Gastrocnemius medialis (tissue), 4 donors: ENCODE results near the gene RABGAP1L. TPM values are rescaled to one million over a fixed set of nuclear protein-coding genes. Genes with fewer than 3 reads are reported as not detected.

ENCODE experiments used
- ATAC-seq, 2 donors: fragments of 150-250 bp; one replicate each; pipeline ENCODE4 v1.9.1; 2016
- DNase-seq, 2 donors: peaks; one replicate each; pipeline ENCODE4 v3.0.0-alpha.2; 2019
- H3K27ac ChIP-seq, 4 donors: fragments of 200-600 bp; sonication (generic); 1 replicate in 1 of 4; 2 replicates in 3 of 4; pipeline ENCODE4 v1.5.1; 2016 to 2018; ENCODE audit warnings: mild to moderate bottlenecking in 2 of 4, moderate library complexity in 1 of 4
- H3K27me3 ChIP-seq, 3 donors: fragments of 200-600 bp; sonication (generic) in 2 of 3; 1 replicate in 1 of 3; 2 replicates in 2 of 3; pipeline versions ENCODE4 v1.5.1 to v1.6.0; 2016 to 2019; ENCODE audit warnings: mild to moderate bottlenecking in 1 of 3, moderate library complexity in 1 of 3
- H3K36me3 ChIP-seq, 2 donors: fragments of 200-600 bp; sonication (generic) in 1 of 2; one replicate each; pipeline ENCODE4 v1.5.1; 2017 to 2018
- H3K4me1 ChIP-seq, 2 donors: fragments of 200-600 bp; sonication (generic) in 1 of 2; one replicate each; pipeline ENCODE4 v1.5.1; 2016 to 2017; ENCODE audit warnings: mild to moderate bottlenecking in 2 of 2
- H3K4me3 ChIP-seq, 4 donors: fragments of 200-600 bp; sonication (generic) in 3 of 4; 1 replicate in 1 of 4; 2 replicates in 3 of 4; pipeline ENCODE4 v1.5.1; 2016 to 2019; ENCODE audit warnings: mild to moderate bottlenecking in 2 of 4
- H3K9me3 ChIP-seq, 3 donors: fragments of 200-600 bp; sonication (generic) in 2 of 3; 1 replicate in 1 of 3; 2 replicates in 2 of 3; pipeline ENCODE4 v1.5.1; 2016 to 2019
- CTCF ChIP-seq, 5 experiments: fragments of 450-650 bp in 3 of 5; fragments of 200-600 bp in 2 of 5; sonication (generic) in 2 of 5; IDR thresholded peaks in 4 of 5; conservative IDR thresholded peaks in 1 of 5; 1 replicate in 4 of 5; 2 replicates in 1 of 5; pipeline ENCODE4 v1.5.1; 2016 to 2019; ENCODE audit warnings: antibody characterized with exemption in 5 of 5, mild to moderate bottlenecking in 3 of 5, moderate library complexity in 3 of 5
- POLR2A ChIP-seq, 2 donors: fragments of 450-650 bp; IDR thresholded peaks; one replicate each; pipeline ENCODE4 v1.6.1; 2017; ENCODE audit warnings: antibody characterized with exemption in 2 of 2, mild to moderate bottlenecking in 2 of 2, moderate library complexity in 2 of 2
- in situ Hi-C, 4 donors: fragments of 200-750 bp; cut with MboI; loops; one replicate each; pipeline versions ENCODE4 v1.15.0 to v1.8.0; 2017; ENCODE audit warnings: low sequenced_read_pairs in 4 of 4
- intact Hi-C: fragments of 100-400 bp; cut with DNase I; formaldehyde crosslinking; loops from one replicate; pipeline ENCODE4 v1.15.1; 2023; ENCODE audit warnings: low total_unique reads
- total RNA-seq, 4 donors: library from RNA; depleted of rRNA; stranded (reverse); fragments of >200 nt; gene quantifications; one replicate each; pipeline versions ENCODE4 v1.1.0 to v1.2.3, GENCODE V29; 2016

The RABGAP1L gene
- total RNA-seq, 4 donors from 2014 or later: 8.8 to 22.2 (median 14.9) TPM

- TF ChIP-seq POLR2A (IDR thresholded peaks at IDR 0.05) (no peak), CTCF (IDR thresholded peaks at IDR 0.05 in 4 of 5, conservative IDR thresholded peaks at IDR 0.05 in 1 of 5) (no peak)
- no peaks in the 10 kb centered on the region for H3K36me3 ChIP-seq
- H3K27ac ChIP-seq: no peak overlapping the region
- DNase-seq (no peak), ATAC-seq (no peak)
- no peaks in the 10 kb centered on the region for H3K9me3 ChIP-seq
- H3K4me1 ChIP-seq: no peaks in the 10 kb centered on the region
- intact Hi-C loops: no loop called here
- H3K27me3 ChIP-seq: no peaks in the 10 kb centered on the region
- H3K4me3 ChIP-seq: no peak overlapping the region
- in situ Hi-C loops: no loop called here
These were observed 752.9 kb downstream of the RABGAP1L start for GRCh38 chr1:174912264-174912663.

- Histone ChIP-seq H3K4me3 (no peak overlapping the region), H3K27me3 (no peaks in the 10 kb centered on the region), H3K27ac (no peak overlapping the region), H3K9me3 (no peaks in the 10 kb centered on the region), H3K36me3 (no peaks in the 10 kb centered on the region), H3K4me1 (no peaks in the 10 kb centered on the region)
- TF ChIP-seq CTCF (IDR thresholded peaks at IDR 0.05 in 4 of 5, conservative IDR thresholded peaks at IDR 0.05 in 1 of 5) (no peak), POLR2A (IDR thresholded peaks at IDR 0.05) (no peak)
- DNase-seq: no peak
- no peak for ATAC-seq
- in situ Hi-C loops: no loop called here
- intact Hi-C loops: no loop called here
These were observed 754.0 kb downstream of the RABGAP1L start for GRCh38 chr1:174913225-174913903.

- intact Hi-C loops (no loop called here), in situ Hi-C loops (no loop called here)
- no peaks in the 10 kb centered on the region for H3K36me3 ChIP-seq
- H3K4me1 ChIP-seq: no peaks in the 10 kb centered on the region
- H3K27ac ChIP-seq: no peak overlapping the region
- no peaks in the 10 kb centered on the region for H3K27me3 ChIP-seq
- no peak for TF ChIP-seq CTCF (IDR thresholded peaks at IDR 0.05 in 4 of 5, conservative IDR thresholded peaks at IDR 0.05 in 1 of 5)
- TF ChIP-seq POLR2A (IDR thresholded peaks at IDR 0.05): no peak
- no peak overlapping the region for H3K4me3 ChIP-seq
- DNase-seq (no peak), ATAC-seq (no peak)
- no peaks in the 10 kb centered on the region for H3K9me3 ChIP-seq
These were observed 755.7 kb downstream of the RABGAP1L start for GRCh38 chr1:174914991-174915390.

GRCh38 chr1:174916846-174917245 lies 757.5 kb downstream of the RABGAP1L start:
- in situ Hi-C loops: no loop called here
- TF ChIP-seq POLR2A (IDR thresholded peaks at IDR 0.05) (no peak), CTCF (IDR thresholded peaks at IDR 0.05 in 4 of 5, conservative IDR thresholded peaks at IDR 0.05 in 1 of 5) (no peak)
- no peak for ATAC-seq
- Histone ChIP-seq H3K27ac (no peak overlapping the region), H3K9me3 (no peaks in the 10 kb centered on the region), H3K36me3 (no peaks in the 10 kb centered on the region), H3K27me3 (no peaks in the 10 kb centered on the region), H3K4me3 (no peak overlapping the region), H3K4me1 (no peaks in the 10 kb centered on the region)
- no peak for DNase-seq
- intact Hi-C loops: no loop called here

- no peak for ATAC-seq
- no peaks in the 10 kb centered on the region for H3K4me1 ChIP-seq
- no peak for DNase-seq
- H3K4me3 ChIP-seq: no peak overlapping the region
- H3K9me3 ChIP-seq: no peaks in the 10 kb centered on the region
- no peak for TF ChIP-seq POLR2A (IDR thresholded peaks at IDR 0.05)
- in situ Hi-C loops: loop anchor here in 1 of 4 donors (10.0 kb wide), 1 partner anchor 65 kb away; no protein-coding TSS in a partner anchor
- no peaks in the 10 kb centered on the region for H3K27me3 ChIP-seq
- intact Hi-C loops: no loop called here
- no peak overlapping the region for H3K27ac ChIP-seq
- H3K36me3 ChIP-seq: no peaks in the 10 kb centered on the region
These were observed 760.8 kb downstream of the RABGAP1L start for GRCh38 chr1:174920093-174920492.
